HPDE6-E6E7 (cell line): Measurements from ENCODE around the gene APBA1.

Source experiments
- DNase-seq: peaks from one replicate; pipeline ENCODE4 v3.0.0; 2011; ENCODE audit warnings: missing footprints; ENCODE audit errors: extremely low spot score

APBA1 gene

DNA sequence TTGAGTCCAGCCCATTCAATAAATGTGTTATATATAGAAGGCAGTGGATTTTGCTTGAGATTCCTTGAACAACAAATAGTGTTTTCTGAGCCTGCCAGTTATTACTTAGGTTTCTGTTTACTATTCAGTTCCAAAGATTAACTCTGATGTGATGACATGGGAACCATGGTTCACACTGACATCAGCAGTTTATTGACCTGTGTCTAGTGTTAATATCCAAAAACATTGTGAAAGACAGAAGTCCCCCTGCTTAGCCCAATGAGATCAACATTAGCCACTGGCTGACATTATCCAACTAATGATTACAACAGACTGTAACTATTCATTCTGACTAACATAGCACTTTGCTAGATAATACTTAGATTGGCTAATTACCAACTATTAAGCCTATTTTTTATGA, 14.9 kb downstream of the APBA1 start:
- DNase-seq = no peak

DNA sequence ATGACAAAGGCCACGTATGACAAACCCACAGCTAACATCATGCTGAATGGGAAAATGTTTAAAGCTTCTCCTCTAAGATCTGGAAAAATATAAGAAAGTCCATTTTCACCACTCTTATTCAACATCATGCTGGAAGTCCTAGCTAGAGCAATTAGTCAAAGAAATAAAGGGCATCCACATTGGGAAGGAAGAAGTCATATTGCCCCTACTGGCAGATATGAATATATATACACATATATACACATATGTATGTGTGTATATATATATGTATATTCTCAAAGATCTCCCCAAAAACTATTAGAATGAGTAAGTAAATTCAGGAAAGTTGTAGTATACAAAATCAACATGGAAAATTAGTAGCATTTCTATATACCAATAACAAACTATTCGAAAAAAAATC, 17.1 kb downstream of the APBA1 start:
- no peak for DNase-seq

DNA sequence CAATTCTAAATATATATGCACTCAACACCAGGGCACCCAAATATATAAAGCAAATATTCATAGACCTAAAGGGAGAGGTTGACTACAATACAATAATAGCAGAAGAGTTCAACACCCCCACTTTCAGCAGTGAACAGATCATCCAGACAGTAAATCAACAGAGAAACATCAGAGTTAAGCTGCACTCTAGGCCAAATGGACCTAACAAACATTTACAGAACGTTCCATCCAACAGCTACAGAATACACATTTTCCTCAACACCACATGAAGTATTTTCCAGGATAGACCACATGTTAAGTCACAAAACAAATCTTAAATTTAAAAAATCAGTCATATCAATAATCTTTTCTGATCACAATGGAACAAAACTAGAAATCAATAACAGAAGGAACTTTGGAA, 18.9 kb downstream of the APBA1 start:
- no peak for DNase-seq

DNA sequence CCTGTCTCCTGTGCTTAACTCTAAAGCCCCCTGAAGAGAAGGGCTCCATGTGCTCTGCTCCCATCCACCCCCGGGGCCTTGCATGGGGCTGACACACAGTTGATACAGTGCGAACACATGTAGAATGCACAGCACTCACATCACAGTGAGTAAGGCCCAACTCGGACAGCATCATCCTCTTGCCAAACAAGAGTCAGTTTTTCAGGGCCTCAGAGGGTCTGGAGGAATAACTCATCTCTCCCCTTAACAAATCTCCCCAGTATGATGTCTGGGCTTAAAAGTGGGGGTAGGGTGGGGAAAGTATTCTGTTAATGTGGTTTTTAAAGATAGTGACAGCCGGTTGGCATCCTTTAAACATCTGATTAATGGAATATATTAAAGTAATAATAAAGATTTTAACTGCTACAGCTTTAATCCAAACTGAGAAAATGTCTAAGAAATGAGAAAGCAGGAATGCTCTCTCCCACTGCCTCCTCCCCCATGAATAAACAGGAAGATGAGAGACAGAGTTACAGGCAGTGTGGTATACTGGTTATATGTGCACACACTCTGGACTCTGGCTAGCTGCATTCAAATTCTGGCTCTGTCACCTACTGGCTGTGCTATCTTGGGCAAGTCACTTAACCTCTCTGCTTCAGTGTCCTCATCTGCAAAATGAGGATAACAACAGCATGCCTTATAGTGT, 22.5 kb downstream of the APBA1 start:
- DNase-seq = no peak

DNA sequence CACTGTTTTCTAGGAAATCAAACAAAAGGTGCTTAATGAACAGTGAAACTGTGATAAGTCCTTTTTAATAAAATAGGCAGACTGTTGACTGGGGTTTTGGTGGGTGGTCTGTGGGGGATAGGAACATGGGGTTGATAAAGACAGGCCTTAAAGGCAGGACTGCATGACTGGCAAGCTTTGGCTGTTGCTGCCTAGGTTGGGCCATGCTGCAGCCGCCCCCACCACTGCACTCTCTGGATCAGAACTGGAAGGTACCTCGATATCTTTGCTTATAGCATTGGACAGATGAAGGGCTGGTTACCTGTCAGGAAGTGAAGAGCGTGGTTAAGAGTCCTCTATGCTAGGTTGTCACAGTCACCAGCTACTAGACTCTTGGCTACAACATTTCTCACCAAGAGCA, 24.4 kb downstream of the APBA1 start:
- DNase-seq = no peak

DNA sequence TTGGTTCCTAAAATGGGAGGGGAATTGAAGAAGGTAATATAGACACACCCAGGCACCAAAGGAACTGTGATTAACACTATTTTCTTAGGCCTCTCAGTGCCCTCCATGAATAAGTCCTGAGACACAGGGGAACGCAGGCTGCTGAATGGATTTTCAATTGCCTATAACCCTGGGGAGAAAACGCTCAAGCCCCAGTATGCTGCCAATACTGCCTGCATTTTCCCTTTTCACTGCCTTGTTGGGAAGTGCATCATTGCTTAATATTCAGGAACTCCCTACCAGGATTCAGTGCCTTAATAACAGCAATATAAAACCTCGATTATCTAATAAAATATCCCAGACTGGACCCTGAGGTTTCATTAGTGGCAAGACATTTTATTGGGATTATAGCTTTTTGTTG, 25.4 kb downstream of the APBA1 start:
- no peak for DNase-seq

DNA sequence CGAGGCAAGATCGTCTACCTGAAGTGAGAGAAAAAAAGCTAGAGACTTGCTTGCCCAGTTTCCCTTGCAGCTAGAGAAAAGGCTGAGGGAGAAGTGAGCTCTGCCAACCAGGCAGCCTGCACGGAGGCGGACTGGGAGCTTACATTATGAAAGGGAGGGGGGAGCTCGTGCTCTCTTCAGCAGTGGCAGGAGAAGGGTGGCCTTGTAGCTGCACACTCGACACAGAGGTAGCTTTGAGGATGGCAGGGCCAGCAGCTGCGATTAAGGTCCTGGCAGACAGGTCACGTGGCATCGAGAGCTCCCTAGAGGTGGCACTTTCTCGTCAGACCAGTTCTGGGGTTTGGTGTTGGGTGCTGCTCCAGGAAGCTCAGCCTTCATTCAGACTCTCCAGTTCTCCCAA, 26.7 kb downstream of the APBA1 start:
- DNase-seq = peak; percentile 40

DNA sequence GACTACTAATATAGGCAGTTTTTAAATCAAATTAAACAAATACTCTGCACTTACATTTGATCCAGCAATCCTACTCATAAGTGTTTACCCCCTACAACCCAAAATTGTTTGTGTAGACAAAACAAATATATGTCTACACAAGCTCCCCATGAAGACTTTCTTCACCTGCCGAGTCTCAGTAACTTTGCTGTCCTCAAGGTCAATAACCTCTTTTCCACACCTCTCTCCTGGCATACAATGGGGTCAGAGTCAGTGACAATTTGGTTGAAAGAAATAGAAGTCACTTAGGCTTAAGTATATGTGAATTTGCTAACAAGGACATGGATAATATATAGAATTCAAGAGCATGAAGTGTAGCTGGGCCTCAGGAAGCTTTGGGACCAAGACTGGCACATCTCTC, 29.1 kb downstream of the APBA1 start:
- no peak for DNase-seq

DNA sequence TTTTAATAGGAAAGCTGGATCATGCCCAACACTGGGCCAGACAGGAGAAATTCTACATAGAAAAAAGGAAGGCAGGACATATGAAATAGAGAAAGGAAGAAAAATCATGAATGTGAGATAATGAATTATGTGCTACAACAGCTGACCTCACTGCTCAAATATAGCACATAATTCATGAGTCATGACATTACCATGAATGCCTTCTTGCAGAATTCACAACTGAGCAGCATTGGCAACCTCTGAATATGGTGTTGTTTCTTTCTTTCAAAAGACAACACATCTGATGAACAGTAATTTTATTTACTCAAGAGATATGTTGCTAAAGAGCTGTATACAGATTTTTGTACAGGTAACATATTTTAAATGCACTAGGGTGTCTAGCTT, 34.4 kb downstream of the APBA1 start:
- peak; percentile 16 for DNase-seq

DNA sequence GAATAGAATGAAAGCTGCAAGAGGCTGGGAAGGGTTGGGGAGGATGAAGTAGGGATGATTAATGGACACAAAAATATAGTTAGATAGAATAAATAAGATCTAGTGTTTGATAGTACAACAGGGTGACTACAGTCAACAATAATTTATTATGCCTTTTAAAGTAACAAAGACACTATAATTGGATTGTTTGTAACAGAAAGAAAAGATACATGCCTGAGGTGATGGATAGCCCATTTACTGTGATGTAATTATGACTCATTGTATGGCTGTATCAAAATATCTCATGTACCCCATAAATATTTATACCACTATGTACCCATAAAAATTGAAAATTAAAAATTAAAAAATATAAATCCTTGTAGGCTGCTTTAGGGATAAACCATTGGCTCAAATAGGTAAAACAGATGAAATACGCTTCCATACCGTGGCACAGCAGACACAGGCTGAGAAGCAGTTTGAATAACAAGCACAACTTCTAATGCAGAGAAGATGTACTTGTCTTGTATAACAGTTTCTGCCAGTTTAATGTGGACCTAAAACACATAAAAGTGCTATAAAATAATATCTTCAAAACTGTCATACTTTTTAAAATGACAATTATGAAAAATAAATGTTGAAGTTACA, 34.9 kb downstream of the APBA1 start:
- DNase-seq = no peak

DNA sequence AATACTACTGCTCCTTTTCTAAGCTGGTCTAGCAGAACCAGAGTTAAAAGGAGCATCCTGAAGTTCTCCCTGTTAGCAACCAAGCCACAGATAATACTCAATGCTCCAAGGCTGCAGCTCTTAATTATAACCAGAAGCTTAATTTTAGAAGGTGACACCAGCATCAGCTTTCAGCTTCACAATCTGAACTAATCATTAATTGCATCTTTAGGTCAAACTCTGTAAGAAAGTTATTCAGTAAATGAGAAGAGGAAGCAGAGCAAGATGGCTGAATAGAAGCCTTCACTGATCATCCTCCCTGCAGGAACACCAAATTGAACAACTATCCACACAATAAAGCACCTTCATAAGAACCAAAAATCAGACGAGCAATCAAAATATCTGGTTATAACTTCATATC, 38.5 kb downstream of the APBA1 start:
- DNase-seq = no peak

DNA sequence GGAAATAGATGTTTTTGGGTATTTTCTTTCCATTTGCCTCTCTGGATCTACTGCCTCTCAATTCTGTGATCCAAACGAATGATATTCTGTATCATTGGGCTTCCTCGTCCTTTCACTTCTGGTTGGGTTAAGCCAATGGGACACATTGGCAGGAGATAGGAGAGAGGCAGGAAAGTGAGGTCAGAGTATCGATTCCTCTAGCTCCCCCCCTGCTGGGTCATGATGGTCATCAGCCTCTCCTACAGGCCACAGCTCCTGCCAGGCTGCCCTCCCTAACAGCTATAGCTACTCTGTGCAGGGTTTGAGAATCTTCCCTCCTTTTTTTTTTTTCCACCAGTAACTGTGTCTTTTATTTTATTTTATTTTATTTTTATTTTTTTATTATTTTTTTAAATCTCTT, 39.4 kb downstream of the APBA1 start:
- DNase-seq = no peak

DNA sequence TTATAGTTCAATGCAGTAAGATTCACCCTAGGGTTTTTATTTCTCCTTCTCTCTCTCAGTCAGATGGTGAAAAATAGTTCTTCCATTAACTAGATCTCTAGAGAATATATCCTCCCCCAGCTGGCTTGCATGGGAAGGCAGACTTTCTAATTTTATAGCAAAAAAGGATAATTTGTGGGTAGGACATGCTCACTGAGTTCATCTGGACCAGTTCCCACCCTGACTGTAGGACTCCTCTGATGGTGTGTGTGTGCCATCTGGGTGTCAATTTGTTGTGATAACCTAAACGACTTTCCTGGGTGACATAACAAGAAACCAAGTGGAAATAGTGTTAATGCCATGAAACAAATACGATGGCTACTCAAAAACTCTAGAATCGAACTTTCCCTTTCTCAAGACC, 44.9 kb downstream of the APBA1 start:
- no peak for DNase-seq

DNA sequence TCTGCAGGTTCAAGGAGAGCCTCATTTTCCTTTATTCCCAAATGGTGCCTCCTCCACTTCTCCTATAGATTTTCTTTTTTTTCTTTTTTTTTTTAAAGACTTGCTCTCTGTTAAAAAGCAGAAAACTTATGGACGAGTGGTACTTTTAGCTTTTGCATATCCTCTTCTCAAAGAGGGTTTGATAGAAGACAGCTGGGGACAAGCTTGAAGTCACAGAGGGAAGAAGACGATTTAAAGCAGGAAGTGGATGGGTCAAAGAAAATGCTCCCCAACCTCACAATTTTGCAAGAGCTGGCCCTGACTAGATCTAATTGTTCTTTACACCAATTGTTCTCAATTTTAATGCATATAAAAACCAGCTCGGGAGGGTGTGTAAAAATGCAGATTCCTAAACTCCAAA, 48.9 kb downstream of the APBA1 start:
- no peak for DNase-seq

DNA sequence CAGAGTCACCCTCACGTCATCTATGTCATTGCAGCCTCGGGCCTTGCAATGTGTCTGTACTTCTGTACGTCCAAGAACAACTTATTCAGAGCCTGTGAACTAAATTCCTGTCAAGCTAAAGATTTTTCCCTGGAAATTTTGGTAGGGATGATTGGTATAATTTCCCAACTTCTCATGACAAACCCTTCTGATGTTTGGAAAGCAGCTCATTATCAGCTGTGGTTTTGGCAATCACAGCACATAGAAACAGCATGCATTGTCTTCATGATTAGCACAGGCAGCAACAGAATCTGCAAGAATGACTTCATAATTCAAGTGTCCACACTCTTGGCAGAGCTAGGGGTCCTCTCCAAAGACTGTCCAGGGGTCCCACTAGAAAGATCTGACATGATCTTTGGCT, 49.5 kb downstream of the APBA1 start:
- DNase-seq = no peak

DNA sequence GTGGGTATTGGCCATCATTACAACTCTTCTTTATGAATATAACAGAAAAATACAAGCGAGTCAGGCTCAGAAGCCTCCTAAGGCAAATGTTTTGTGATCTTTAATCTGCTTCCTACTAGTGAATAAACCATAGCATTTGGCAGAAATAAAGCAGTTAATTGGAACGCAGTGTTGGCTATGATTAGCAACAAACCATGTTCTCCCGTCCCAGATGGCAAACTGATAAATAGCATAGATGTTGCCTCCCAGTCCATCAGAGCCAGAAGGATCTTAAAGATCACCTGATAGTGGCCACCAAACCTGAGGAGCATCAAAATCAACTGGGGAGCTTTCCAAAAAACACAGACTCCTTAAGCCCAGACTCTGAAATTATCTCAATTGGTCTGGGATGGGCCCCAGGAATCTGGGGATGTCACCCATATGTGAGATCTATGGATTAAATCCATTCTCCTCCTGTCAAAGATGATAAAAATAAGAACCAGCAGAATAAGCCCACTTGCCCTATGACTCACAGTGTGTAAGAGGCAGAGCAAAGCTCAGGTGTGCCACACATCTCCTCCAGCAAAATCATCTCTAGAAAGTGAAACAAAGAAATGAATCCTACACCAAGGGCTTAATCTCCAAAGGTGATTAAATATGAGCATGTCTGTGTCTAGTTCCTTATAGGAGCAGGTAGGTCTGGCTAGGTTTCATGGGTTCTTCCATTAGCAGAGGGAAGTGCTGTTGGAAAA, 50.3 kb downstream of the APBA1 start:
- DNase-seq = peak; percentile 6

DNA sequence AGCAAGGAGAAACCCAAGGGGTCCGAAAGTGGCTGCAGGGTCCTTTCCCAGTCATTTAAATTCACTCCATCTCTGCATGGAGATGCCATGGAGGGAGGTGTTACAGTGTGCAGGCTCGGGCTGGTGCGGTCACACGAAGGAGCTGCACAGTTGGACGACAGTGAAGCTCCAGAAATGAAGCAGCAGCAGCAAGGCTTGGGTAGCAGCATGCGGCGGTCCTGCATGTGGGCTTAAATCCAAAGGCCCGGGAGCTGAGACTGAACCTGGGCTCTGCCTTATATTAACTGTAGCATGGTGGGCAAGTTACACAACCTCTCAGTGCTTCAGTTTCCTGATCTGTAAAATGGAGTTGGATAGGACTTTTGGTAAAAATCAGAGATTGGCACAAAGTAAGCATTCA, 51.4 kb downstream of the APBA1 start:
- DNase-seq = no peak

DNA sequence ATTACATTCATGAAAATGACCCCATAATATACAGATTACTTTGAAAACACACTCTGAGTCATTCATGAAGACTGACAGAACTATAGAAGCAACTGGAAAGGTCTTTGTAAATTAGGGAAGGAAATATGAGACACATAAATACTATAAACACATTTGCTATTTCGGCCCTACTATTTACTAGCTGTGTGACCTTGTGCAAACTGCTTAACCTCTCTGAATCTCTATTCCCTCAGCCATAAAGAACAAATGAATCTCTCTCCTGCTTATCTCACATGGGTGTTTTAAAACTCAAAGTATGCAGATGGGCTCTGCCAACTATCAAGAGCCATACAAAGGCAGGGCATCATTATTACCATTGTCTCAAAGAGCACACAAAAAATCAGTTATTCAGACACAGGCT, 52.9 kb downstream of the APBA1 start:
- no peak for DNase-seq

DNA sequence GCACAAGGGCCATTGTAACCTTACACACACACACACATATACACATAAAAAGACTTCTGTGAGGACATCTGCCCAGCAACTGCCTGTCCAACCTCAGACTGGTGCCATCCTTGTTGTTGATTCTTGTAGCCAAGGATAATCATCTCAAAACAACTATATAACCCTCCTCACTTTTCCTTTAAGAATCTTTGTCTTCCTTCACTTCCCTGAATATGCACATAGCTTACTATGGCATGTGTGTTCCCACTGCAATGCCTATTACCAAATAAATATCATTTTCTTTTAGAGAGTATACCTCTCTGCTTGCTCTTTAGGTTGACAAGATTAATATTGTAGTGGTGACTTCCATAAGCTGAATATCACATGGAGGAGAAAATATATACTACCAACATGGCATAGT, 55.2 kb downstream of the APBA1 start:
- DNase-seq = no peak

DNA sequence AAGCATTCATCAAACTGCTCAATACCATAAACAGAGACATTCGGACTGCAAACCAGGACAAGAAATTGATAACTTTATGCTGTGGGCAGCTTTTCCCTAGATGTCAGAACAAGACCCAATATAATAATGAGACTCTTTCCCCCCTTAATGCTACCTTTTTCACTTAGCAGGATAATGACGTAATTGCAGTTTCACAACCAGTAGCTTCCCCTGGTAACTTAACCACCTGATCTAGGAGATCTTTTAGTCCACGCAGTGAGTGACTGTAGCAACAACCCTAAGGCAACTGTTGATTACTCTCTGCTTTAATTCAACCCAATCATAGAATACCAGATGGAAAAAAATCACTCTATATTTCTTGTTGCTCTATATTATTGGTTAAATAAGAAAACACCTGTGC, 56.3 kb downstream of the APBA1 start:
- no peak for DNase-seq

DNA sequence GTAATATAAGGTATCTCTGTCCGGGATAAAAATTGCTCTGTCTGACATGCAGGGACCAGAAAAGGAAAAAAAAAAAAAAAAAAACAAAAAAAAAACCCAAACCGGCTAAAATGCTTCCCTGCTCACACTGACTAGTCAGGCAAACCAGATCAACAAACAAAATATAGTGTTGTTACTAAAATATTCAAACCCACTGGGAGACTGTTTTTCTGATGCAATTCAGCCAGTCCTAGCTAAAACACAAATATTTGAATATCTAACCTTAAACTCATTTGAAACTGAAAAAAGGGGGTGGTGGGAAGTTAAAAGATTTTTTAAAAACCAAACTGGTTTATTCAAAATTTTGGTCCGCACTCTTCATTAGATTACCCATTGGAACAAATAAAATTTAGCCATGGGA, 61.0 kb downstream of the APBA1 start:
- no peak for DNase-seq

DNA sequence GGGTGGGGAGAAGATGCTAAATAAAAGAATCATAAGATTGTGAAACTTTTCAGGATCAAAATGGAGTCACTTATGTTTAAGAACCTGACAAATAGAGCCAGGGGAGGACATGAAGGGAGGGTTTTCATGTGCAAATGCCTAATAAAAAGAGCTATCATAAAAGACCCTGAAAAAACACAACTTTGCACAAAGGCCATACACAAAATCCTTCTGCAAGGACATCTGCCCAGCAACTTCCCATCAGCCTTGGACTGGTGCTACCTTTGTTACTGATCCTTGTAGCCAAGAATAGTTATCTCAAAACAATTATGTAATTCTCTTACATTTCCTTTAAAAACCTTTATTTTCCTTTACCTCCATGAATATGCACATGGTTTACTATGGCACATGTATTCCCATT, 63.0 kb downstream of the APBA1 start:
- no peak for DNase-seq

DNA sequence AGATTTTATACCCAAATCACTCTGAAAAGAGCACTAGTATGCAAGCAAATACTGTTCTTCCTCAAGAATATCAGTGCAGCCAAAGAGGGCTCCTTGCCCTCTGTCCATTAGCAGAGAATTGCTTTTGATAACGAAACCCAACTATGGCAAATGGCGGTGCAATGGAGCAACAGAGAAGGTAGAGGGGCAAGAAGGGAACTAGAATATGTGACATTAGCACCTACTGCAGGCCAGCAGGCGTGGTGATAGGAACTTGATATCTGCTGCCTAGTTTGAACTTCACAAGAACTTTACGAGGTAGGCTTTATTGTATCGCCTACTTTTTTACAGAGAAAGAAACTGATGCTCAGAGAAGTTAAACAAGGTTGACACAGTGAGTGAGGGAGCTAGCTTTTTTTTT, 66.1 kb downstream of the APBA1 start:
- DNase-seq = no peak
